SK-N-MC (cell line): ENCODE measurements around the gene ALAS1.

ENCODE experiments used
- EZH2 ChIP-seq: fragments of 200-600 bp; sonication (generic); IDR thresholded peaks from one replicate; pipeline ENCODE4 v1.6.1; 2017; ENCODE audit warnings: antibody characterized with exemption
- POLR2AphosphoS5 ChIP-seq: IDR thresholded peaks from 2 replicates; pipeline ENCODE4 v1.6.1; 2012; ENCODE audit warnings: mild to moderate bottlenecking, low read depth, low read length, borderline replicate concordance

GRCh38 chr3:52233968-52234367 lies 36.0 kb downstream of the ALAS1 start:
- TF ChIP-seq POLR2AphosphoS5: no peak
- TF ChIP-seq EZH2: no peak
